Mucosa of stomach (tissue), 1 donor: ENCODE results near the gene PLEK2.
"Not testable (repeated sequence)": the region's sequence is repeated elsewhere in the genome, so short reads cannot be mapped to it uniquely, and the experiment has no call there.

ENCODE experiments used
- H3K27me3 ChIP-seq: one replicate; pipeline ENCODE4 v1.7.0; 2013; ENCODE audit warnings: mild to moderate bottlenecking, low read length; ENCODE audit not compliant: control insufficient read depth, insufficient read depth
- H3K36me3 ChIP-seq: one replicate; pipeline ENCODE4 v1.7.0; 2013; ENCODE audit warnings: low read length; ENCODE audit not compliant: control insufficient read depth, insufficient read depth
- H3K4me1 ChIP-seq: one replicate; pipeline ENCODE4 v1.7.0; 2013; ENCODE audit warnings: mild to moderate bottlenecking, low read length; ENCODE audit not compliant: control insufficient read depth, insufficient read depth
- H3K4me3 ChIP-seq: one replicate; pipeline ENCODE4 v1.7.0; 2013; ENCODE audit warnings: low read length
- H3K9ac ChIP-seq: one replicate; pipeline ENCODE4 v1.7.0; 2013; ENCODE audit warnings: mild to moderate bottlenecking, low read length, moderate library complexity
- H3K9me3 ChIP-seq: one replicate; pipeline ENCODE4 v1.7.0; 2013; ENCODE audit warnings: mild to moderate bottlenecking, low read length, moderate library complexity; ENCODE audit not compliant: control insufficient read depth
- donor health status: Pancreatic carcinoma.

PLEK2 gene

DNA sequence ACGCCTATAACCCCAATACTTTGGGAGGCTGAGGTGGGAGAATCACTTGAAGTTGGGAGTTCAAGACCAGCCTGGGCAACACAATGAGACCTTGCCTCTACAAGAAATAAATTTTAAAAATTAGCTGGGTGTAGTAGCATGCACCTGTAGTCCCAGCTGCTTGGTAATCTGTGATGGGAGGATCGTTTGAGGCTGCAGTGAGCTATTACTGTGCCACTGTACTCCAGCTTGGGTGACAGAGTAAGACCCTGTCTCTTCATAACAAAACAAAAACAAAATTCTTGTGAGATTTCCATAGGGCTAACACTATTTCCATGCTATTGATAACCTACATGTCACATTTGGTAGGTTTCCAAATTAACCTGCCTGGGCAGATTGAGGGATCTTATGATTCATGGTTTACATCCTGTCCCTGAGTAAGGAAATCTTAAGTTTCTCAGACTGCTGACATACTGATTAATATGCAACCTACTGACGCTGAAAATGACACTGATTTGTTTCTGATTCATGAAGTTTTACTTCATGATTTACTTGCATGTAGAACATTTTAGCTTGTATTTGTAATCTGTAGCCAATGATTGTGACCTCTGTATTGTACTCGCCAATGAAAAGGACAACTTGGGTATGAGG, 68.2 kb downstream of the PLEK2 start:
- H3K36me3 ChIP-seq, result peaks cover 7% of the 10 kb centered on the region
- no peaks in the 10 kb centered on the region for H3K27me3 ChIP-seq
- no peak overlapping the region for H3K9ac ChIP-seq
- no peak overlapping the region for H3K4me3 ChIP-seq
- no peaks in the 10 kb centered on the region for H3K4me1 ChIP-seq
- no peaks in the 10 kb centered on the region for H3K9me3 ChIP-seq

DNA sequence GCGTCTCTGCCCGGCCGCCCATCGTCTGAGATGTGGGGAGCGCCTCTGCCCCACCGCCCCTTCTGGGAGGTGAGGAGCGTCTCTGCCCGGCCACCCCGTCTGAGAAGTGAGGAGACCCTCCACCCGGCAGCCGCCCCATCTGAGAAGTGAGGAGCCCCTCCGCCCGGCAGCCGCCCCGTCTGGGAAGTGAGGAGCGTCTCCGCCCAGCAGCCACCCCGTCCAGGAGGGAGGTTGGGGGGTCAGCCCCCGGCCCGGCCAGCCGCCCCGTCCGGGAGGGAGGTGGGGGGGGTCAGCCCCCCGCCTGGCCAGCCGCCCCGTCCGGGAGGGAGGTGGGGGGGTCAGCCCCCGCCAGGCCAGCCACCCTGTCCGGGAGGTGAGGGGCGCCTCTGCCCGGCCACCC, 70.7 kb downstream of the PLEK2 start:
- not testable (repeated sequence) for H3K4me3 ChIP-seq, H3K9ac ChIP-seq, H3K27me3 ChIP-seq, H3K9me3 ChIP-seq, H3K4me1 ChIP-seq
- H3K36me3 ChIP-seq, result peaks cover 12% of the 10 kb centered on the region
